IPS DF 6.9 (cell line): ENCODE data around the gene MOSMO.
"Not testable (repeated sequence)": the region's sequence is repeated elsewhere in the genome, so short reads cannot be mapped to it uniquely, and the experiment has no call there.

Experiments used
- DNase-seq: peaks from one replicate; pipeline ENCODE4 v3.0.0-alpha.2; 2013; ENCODE audit warnings: low read depth, low spot score
- H3K27ac ChIP-seq: one replicate; pipeline ENCODE4 v1.5.1; 2013; ENCODE audit warnings: low read length, control low read depth
- H3K27me3 ChIP-seq: 2 replicates; pipeline ENCODE4 v1.6.1; 2013; ENCODE audit warnings: mild to moderate bottlenecking, low read length; ENCODE audit not compliant: control insufficient read depth, insufficient read depth
- H3K36me3 ChIP-seq: 2 replicates; pipeline ENCODE4 v1.6.1; 2013; ENCODE audit warnings: low read length; ENCODE audit not compliant: control insufficient read depth, insufficient read depth
- H3K4me1 ChIP-seq: 2 replicates; pipeline ENCODE4 v1.6.1; 2013; ENCODE audit warnings: low read length; ENCODE audit not compliant: control insufficient read depth, insufficient read depth
- H3K4me3 ChIP-seq: 2 replicates; pipeline ENCODE4 v1.5.1; 2013; ENCODE audit warnings: mild to moderate bottlenecking, low read length
- H3K9me3 ChIP-seq: 2 replicates; pipeline ENCODE4 v1.6.1; 2013; ENCODE audit warnings: low read length, inconsistent platforms; ENCODE audit not compliant: control insufficient read depth, insufficient read depth
- WGBS: extraction: QIAGEN DNeasy Blood & Tissue Kit; methylation state at CpG from one replicate; pipeline ENCODE4 v1.1.7; 2013; ENCODE audit warnings: mixed read lengths, missing lambda C conversion rate; ENCODE audit not compliant: insufficient read length, insufficient coverage; 5-methylcytosine and 5-hydroxymethylcytosine counted together

MOSMO gene

DNA sequence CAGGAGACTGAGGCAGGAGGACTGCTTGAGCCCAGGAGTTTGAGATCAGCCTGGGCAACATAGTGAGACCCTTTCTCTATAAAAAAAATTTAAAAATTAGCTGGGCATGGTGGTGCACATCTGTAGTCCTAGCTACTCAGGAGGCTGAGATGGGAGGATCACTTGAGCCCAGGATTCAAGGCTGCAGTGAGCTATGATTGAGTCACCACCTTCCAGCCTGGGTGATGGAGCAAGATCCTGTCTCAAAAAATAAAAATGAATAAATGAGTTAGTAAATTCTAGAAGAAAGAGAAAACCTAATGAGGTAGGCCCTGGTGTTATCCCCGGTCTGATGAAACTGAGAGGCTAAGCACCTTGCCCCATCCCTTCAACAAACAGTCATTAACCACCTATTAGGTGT, 5.9 kb upstream of the MOSMO start:
- H3K9me3 ChIP-seq, H3K27me3 ChIP-seq, H3K4me3 ChIP-seq, H3K27ac ChIP-seq, DNase-seq, H3K36me3 ChIP-seq, H3K4me1 ChIP-seq: not testable (repeated sequence)
- WGBS = no CpG with 5 or more reads among the region's 1 CpG

DNA sequence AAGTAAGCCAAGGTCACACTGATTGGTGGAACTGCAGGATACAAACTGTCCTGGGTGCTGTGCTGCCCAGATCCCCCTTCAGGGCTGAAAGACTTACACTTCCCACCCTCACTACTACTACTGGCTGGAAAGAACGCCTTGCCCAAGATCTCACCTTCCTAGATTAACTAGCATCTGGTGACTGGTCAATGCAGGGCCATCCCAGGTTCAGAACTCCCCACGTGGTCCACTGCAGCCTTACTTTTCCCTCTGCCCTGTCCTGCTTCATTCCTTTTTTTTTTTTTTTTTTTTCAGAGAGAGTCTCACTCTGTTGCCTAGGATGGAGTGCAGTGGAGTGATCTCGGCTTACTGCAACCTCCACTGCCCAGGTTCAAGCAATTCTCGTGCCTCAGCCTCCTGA, 4.7 kb upstream of the MOSMO start:
- no CpG with 5 or more reads among the region's 4 CpGs for WGBS
- Histone ChIP-seq H3K27me3 (no peaks in the 10 kb centered on the region), H3K36me3 (no peaks in the 10 kb centered on the region), H3K4me3 (no peak overlapping the region), H3K4me1 (no peaks in the 10 kb centered on the region; the same call in 1 of the 2 replicates), H3K9me3 (no peaks in the 10 kb centered on the region), H3K27ac (no peak overlapping the region)
- DNase-seq = no peak

DNA sequence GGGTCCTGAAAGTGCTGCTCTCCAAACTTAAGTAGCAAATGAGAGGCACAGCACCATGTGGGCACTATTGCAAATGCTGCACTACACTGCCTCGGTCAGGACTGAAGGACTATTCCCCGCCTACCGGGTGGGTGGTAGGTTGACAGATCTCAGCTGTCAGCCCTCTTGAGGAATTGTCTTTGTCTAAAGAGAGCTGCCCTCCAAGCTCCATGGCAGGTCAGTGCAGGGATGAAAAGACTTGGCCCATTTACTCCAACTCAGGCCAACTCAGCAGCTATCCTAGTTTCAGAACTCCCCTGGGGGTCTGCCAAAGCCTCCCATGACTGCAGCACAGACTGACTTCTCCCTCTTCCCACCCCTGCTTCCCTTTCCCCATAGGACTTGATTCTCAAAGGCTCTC, 3.6 kb upstream of the MOSMO start:
- Histone ChIP-seq H3K9me3 (no peaks in the 10 kb centered on the region), H3K27me3 (no peaks in the 10 kb centered on the region), H3K27ac (no peak overlapping the region), H3K4me3 (no peak overlapping the region), H3K4me1 (no peaks in the 10 kb centered on the region; the same call in 1 of the 2 replicates), H3K36me3 (no peaks in the 10 kb centered on the region)
- no peak for DNase-seq
- no CpG with 5 or more reads among the region's 3 CpGs for WGBS

DNA sequence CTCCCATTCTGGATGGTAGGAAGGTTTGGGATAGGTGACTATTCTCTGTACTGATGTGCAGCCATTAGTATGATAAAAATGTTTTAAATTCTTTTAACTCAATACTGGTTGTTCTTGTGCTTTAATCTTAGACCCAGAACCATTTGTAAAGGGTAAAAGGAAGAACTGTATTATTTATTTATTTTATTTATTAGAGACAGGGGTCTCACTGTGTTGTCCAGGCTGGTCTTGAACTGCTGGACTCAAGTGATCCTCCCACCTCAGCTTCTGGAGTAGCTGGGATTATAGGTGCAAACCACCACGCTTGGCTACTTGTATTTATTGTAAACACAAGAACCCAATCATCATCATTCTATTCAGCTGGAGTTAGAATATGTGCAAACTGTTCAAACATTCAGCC, 2.2 kb upstream of the MOSMO start:
- DNase-seq = no peak
- Histone ChIP-seq H3K36me3 (no peaks in the 10 kb centered on the region), H3K4me3 (no peak overlapping the region), H3K27me3 (no peaks in the 10 kb centered on the region), H3K4me1 (no peaks in the 10 kb centered on the region; the same call in 1 of the 2 replicates), H3K27ac (no peak overlapping the region), H3K9me3 (no peaks in the 10 kb centered on the region)
- WGBS = no CpG with 5 or more reads among the region's 1 CpG

DNA sequence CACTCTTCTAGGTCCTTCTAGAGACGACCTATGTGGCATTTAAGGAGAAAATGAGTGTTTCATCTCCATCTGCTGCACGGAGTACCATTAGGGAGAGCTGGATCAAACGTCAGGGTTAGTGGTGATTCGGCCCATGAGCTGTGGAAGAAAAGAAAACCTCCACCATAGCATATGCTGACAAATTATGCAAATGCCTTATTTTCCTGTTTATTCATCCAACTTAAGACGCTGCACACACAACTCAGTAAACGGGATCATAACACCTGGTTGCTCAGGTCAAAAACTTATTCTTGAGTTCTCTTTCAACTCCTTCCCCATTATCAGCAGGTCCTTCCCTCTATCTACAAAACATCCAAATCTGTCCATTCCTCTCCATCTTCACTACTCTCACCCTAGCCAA, 1.3 kb upstream of the MOSMO start:
- H3K4me1 ChIP-seq = no peaks in the 10 kb centered on the region; the same call in 1 of the 2 replicates
- no peaks in the 10 kb centered on the region for H3K36me3 ChIP-seq
- WGBS = no CpG with 5 or more reads among the region's 6 CpGs
- no peak for DNase-seq
- no peaks in the 10 kb centered on the region for H3K9me3 ChIP-seq
- H3K27ac ChIP-seq = no peak overlapping the region
- no peak overlapping the region for H3K4me3 ChIP-seq
- no peaks in the 10 kb centered on the region for H3K27me3 ChIP-seq

DNA sequence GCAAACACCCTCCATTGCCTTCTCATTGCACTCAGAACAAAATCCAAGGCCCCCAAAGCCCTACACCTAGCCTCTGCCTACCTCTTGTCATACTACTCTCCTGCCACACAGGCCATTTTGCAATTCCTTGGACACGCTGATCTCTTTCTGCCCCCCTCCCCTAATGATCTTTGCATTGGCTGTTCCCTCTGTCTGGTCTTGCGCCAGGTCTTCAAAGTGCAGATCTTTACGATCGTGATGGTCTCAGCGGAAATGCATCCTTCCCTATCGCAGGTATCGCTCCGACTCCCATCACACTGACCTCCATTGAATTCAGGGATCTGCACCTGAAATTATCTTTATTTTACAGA, 777 bp upstream of the MOSMO start:
- Histone ChIP-seq H3K9me3 (no peaks in the 10 kb centered on the region), H3K36me3 (no peaks in the 10 kb centered on the region), H3K4me3 (peak overlapping the region; percentile 96; the same call in 1 of the 2 replicates), H3K27me3 (no peaks in the 10 kb centered on the region), H3K27ac (no peak overlapping the region), H3K4me1 (no peaks in the 10 kb centered on the region; the same call in 1 of the 2 replicates)
- DNase-seq = no peak
- WGBS = no CpG with 5 or more reads among the region's 8 CpGs

DNA sequence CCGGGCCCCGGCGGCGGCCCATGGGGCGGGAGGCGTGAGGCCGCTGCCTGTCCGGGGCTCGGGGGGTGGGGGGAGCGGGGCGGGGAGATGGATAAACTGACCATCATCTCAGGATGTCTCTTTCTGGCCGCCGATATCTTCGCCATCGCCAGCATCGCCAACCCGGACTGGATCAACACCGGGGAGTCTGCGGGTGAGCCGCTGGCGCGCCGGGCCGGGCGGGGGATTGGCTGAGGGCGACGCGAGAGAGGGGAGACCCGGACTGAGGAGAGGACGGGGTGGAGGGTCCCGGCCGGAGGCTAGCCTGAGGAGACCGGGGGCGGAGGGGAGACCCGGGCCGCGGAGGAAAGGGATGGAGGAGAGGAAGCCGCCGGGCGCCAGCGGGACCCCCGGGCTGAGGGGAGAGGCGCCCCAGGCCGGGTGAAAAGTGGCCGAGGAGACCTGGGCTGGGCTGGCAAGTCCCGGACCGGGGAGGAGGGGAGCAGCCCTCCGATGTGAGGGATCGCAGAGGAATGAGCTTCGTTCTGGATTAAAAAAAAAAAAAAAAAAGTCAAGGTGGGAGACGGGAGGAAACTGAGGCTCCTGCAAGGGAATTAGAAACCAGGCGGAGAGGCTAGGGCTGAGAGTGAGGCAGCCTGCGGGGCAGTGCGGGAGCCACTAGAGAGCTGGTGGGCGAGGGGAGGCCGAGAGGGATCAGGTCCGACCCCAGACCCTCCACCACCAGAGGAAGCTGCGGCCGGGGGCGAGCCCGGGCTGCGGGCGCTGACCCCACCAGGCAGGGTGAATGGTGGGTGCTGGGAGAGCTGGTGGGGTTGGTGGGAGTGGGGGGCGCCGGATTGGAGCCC, 526 bp downstream of the MOSMO start:
- Histone ChIP-seq H3K9me3 (no peaks in the 10 kb centered on the region), H3K4me3 (peak overlapping the region; percentile 96), H3K27me3 (no peaks in the 10 kb centered on the region), H3K4me1 (no peaks in the 10 kb centered on the region; the same call in 1 of the 2 replicates), H3K27ac (no peak overlapping the region), H3K36me3 (no peaks in the 10 kb centered on the region)
- DNase-seq = no peak
- no CpG with 5 or more reads among the region's 65 CpGs for WGBS

DNA sequence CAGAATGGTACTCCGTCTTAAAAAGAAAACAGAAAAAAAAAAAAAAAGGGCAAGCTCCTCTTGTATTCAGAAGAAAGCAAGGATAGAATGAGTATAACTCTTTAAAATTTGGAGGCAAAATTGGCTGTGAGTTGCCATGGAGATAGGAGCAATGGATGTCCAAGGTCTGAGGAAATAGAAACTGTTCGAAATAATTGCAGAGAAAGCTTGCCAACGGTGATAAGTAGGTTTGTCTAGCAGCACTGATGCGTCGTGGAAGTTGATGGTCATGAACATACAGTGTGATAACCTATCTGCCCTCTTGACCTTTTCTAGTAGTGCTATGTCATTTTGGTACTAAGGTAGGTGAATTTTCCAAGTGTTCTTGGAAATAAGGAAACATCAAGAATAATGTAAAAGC, 3.0 kb downstream of the MOSMO start:
- no CpG with 5 or more reads among the region's 5 CpGs for WGBS
- H3K4me3 ChIP-seq = no peak overlapping the region
- no peaks in the 10 kb centered on the region for H3K9me3 ChIP-seq
- no peaks in the 10 kb centered on the region for H3K36me3 ChIP-seq
- no peak overlapping the region for H3K27ac ChIP-seq
- no peaks in the 10 kb centered on the region; the same call in 1 of the 2 replicates for H3K4me1 ChIP-seq
- no peaks in the 10 kb centered on the region for H3K27me3 ChIP-seq
- no peak for DNase-seq

DNA sequence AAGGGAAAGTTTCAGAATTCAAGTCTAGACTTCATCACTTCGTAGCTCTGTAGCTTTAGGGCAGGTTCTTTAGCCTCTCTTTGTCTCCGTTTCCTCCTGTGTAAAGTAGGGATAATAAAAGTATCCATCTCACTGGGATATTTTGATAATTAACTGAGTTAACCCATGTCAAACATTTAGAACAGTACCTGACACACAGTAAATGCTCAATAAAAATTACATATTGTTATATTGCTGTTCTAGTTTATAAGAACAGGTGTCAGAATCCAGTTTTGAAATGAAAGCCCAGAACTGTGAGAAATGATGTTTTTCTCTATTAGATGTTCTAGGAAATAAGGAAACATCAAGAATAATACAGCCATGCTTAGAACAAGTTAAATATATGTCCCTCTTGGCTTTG, 4.3 kb downstream of the MOSMO start:
- H3K9me3 ChIP-seq = no peaks in the 10 kb centered on the region
- H3K27ac ChIP-seq = no peak overlapping the region
- no peak for DNase-seq
- H3K27me3 ChIP-seq = no peaks in the 10 kb centered on the region
- no peak overlapping the region for H3K4me3 ChIP-seq
- no peaks in the 10 kb centered on the region for H3K36me3 ChIP-seq
- no peaks in the 10 kb centered on the region for H3K4me1 ChIP-seq
- no CpG with 5 or more reads among the region's 2 CpGs for WGBS

DNA sequence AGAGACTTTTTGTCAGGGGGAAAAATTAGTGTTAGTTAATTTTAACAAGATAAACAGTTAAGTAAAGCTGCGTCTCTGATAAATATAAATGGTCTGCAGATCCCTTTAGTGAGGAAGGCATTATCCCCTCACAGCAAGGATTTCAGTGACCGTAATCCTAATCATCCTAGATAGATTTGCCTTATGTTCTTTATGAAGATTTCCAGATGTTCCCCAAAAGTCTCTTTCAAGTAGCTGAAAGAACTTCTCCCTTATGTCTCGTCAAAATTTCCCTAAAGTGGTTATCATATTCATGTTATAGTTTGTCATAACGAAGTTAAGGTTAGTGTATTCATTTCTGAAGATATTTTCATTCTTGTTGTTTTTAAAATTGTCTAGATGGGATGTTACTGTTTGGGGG, 5.6 kb downstream of the MOSMO start:
- WGBS = no CpG with 5 or more reads among the region's 4 CpGs
- no peak for DNase-seq
- H3K4me3 ChIP-seq = no peak overlapping the region
- H3K27ac ChIP-seq = no peak overlapping the region
- H3K4me1 ChIP-seq = no peaks in the 10 kb centered on the region
- no peaks in the 10 kb centered on the region for H3K27me3 ChIP-seq
- no peaks in the 10 kb centered on the region for H3K9me3 ChIP-seq
- no peaks in the 10 kb centered on the region for H3K36me3 ChIP-seq

DNA sequence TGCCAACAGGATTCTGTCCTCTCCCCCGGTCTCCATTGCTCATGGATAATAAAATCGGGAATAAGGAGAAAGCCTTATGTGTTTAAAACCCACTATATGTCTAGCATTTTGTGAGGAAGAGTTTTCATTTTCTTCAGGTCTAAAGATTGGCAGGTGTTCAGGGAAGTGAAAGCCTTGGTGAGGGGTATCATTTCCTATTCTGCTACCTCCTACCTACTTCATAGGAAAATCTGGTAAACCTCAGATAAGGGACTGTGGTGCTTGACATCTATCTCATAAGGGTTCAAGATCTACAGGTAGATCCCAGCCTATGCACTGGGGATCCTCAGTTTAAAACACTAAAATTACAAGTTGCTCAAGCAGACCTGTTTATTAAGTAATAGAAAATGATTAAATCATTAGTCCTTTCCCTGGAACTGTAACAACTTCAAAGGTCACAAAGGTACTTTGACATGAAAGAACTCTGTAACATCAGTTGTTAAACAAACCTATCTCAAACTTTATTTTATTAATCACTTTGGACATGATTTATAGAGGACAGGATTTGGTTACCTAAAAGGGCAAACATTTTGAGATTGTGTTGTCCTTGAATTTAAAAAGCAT, 6.5 kb downstream of the MOSMO start:
- H3K27ac ChIP-seq = no peak overlapping the region
- no peak for DNase-seq
- H3K27me3 ChIP-seq = no peaks in the 10 kb centered on the region
- H3K36me3 ChIP-seq = no peaks in the 10 kb centered on the region
- H3K4me1 ChIP-seq = no peaks in the 10 kb centered on the region
- no peak overlapping the region for H3K4me3 ChIP-seq
- WGBS = no CpG with 5 or more reads among the region's 2 CpGs
- no peaks in the 10 kb centered on the region for H3K9me3 ChIP-seq
